NOMO-1 treated with DMSO at 0.1 percent for 48 hours (cell line): ENCODE results near the gene CHPF.

Source experiments
- DNase-seq: peaks from one replicate; lab custom pipeline; 2025; ENCODE audit not compliant: unreplicated experiment; lab: John Stamatoyannopoulos, UW

CHPF gene

GRCh38 chr2:219553168-219553417 lies 9.5 kb upstream of the CHPF start:
- DNase-seq, result no peak

DNA sequence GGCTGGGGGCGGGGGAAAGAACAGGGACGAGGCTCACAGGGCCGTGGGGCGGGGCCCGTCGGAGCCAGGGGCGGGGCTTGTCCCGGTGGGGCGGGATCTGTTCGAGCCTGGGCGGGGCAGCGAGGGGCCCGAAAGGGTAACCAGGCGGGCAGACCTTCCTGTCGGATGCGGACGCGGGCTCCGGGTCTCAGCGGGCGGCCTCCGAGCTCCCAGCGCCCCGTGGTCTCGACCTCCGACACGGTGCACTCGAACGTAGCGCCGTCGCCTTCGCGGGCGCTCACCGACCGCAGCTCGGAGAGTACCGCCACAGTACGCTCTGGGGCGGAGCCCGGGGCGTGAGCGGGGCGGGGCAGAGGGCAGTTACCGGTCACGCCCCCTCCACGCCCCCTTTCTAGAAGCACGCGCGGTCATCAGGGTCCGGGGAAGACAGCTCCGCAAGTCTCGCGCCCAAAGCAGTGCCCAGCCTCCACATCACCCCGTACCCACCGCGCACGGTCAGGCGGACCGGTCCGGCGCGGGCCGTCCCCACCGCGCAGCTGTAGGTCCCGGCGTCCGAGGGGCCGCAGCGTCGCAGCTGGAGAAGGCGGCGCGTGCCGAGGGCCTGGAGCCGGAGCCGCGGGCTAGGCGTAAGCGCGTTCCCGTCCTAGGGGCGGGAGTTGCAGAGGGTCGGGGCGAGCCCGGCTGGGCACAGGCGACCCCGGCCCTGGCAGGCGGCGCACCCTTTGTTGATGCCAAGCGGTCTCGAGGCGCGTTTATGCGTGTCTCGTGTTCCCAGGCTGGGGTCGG lies 9.0 kb upstream of the CHPF start:
- DNase-seq, result peak; percentile 63

GRCh38 chr2:219551441-219552381 lies 8.1 kb upstream of the CHPF start:
- DNase-seq, result no peak

DNA sequence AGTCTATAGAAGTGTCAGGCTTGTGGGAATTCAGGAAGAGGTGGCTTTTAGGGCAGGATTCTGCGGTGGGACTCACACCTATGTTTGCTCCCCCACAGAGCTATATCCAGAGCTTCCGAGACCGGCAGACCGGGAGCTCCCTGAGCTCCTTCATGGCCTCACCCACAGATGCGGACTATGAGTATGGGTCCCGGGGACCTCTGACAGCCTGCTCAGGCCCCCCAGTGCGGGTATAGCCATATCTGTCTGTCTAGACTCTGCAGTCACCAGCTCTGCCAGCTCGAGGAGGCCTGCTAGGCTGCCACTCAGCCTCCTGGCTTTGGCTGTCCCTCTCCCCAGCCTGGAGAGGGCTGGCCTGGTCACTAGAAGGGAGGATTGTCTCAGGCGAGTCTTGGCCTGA lies 6.0 kb upstream of the CHPF start:
- DNase-seq, result no peak

DNA sequence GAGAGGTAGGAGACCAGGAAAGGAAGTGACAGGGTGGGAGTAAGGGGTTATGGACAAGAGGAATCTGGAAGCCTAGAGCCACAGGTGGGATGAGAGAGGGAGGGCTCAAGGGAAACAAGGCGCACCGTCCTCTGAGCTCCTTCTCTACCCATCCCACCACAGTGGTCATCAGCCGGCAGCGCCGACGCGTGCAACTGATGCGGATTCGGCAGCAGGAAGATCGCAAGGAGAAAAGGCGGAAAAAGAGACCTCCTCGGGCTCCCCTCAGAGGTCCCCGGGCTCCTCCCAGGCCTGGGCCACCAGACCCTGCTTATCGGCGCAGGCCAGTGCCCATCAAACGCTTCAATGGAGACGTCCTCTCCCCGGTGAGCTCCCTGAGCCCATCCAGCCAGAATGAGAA lies 5.4 kb upstream of the CHPF start:
- no peak for DNase-seq

DNA sequence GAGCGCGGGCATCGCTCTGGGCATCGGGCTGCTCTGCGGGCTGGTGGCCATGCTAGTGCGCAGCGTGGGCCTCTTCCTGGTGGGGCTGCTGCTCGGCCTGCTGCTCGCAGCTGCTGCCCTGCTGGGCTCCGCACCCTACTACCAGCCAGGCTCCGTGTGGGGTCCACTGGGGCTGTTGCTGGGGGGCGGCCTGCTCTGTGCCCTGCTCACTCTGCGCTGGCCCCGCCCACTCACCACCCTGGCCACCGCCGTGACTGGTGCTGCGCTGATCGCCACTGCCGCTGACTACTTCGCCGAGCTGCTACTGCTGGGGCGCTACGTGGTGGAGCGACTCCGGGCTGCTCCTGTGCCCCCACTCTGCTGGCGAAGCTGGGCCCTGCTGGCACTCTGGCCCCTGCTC lies 4.0 kb upstream of the CHPF start:
- DNase-seq, result no peak

DNA sequence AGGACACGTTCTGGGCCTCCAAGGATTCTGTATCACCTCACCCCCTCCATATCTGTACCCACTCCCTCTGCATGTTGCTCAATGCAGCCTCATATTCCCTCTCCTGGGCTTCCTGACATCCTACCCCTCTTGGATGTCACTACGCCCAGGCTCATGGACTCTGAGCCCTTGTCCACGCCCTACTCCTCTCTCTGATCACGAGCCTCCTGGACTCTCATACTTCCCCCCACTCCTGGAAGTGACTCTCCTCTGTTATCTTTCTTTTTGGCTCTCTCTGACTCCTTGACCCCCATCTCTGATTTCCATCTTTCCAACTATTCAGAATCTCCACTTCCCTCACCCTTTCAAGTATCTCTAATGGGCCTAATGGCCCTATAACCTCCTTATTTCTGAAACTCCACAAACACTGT lies 2.3 kb upstream of the CHPF start:
- DNase-seq, result no peak

DNA sequence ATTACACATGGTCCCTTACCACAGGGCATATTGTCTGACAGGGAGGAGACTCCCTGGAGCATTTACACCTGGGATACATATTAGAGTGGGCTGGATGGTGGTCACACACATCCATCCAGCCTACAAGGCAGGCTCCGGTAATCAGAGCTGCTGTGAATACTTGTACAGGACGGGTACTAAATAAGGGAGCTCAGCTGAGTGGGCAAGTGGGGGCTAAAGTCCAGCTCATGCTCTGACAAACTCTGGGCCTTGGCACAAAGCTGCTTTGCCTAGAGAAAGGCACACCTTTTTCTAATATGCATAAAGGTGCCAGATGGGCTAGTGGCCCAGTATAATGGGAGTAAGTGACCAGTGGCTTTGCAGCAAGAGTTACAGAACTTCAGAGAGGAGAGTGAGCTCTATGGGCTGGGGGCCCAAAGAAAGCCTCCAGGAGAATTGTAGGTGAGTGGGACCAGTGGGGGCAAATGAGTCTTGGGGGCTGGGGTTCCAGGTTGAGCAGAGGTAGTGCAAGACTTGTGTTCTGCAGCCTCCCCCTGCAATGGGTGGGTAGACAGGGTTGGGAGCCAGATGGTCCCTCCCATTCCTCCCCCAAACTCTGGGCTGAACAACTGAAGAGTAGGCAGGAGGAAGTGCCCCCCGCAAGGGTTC lies 1.8 kb upstream of the CHPF start:
- DNase-seq, result no peak

- DNase-seq, result no peak
Observed at GRCh38 chr2:219544567-219544966, 958 bp upstream of the CHPF start.

GRCh38 chr2:219542931-219543595 lies 546 bp downstream of the CHPF start:
- no peak for DNase-seq

DNA sequence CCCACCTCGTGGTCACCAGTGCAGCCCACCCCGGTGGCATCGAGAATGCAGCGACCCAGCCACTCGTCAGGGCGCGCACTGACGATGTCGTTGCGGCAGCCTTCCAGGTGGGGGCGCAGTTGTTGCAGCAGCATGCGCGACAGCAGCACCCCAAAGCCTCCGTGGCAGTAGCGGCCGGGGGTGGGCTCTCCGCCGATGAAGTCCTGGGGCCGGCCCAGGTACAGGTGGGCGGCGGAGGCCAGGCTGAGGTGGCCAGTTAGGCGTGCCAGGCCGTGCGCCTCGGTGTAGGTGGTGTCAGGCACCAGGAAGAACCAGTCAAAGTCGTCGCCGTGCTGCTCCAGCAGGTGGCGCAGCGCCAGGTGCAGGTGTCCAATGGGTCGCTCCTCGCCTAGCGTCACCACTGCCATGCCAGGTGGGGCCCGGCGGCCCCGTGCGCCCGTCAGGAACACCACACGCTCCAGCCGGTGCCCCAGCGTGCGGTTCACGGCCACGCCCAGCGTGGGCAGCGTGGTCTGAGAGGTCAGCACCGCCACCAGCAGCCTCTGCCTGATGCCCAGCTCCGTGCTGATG lies 1.9 kb downstream of the CHPF start:
- DNase-seq, result peak; percentile 68

DNA sequence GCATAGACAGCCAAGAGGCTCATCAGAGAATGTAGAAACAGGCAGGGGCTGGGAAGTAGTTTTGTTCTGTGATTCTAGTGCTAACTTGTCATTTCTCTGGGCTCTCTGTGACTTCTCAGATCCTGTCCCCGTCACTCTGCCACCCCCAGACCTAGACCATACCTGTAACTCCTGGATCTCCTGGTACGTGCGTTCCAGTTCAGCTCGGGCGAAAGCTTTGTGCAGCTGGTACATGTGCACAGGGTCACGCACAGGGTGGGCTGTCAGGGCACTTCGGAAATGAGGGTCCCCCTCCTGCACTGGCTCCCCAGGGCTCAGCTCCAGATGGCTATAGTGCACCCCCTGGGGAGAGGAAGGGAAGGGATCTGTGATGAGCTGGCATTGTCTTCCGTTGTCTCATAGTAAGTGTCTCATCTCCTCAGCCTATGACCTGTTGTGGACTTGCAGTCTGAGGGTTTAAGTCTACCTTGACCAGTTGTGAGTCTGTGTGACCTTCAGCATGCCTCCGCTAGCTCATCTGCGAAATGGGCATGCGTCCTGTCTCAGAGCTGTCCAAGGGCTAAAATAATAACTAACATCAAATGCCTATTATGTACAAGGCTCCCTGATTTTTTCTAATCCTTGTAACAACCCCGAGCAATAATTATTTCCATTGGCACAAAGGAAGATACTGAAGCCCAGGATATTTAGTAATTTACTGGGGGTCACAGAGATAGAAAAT lies 2.7 kb downstream of the CHPF start:
- no peak for DNase-seq

DNA sequence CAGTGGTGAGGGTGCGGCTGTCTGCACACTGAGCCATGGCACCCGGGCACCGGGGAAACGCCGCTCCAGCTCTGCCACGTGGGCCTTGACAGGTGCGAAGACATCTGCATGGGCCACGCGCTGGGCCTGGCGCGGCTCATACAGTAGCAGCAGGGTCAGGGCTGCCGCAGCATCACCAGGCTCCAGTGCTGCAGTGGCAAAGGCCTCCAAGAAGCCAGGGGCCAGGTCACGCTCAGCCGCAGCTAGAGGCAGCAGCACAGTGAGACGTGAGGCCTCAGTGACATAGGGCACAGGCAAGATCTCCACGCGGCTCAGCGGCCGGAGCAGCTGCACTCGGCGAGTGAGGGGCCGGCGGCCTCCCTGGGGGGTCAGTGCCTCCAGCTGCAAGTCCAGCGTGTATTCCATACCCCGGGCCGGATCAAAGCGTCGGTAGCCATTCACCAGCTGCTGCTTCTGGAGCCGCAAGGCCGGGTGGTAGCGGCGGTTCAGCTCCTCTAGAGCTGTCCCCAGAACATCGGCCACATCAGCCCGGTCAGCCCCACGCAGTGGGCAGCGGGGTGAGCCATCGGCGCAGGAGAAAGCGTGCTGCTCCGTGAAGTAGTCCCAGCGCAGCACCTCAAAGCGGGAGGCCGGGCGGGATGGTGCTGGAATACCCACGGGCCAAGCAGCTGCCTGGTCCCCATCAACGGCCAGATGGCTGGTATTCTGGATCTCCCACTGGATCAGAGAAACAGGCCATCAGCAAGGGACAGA lies 3.5 kb downstream of the CHPF start:
- no peak for DNase-seq

GRCh38 chr2:219538956-219539788 lies 4.4 kb downstream of the CHPF start:
- no peak for DNase-seq

- DNase-seq, result no peak
Observed at GRCh38 chr2:219538504-219538951, 5.1 kb downstream of the CHPF start.

DNA sequence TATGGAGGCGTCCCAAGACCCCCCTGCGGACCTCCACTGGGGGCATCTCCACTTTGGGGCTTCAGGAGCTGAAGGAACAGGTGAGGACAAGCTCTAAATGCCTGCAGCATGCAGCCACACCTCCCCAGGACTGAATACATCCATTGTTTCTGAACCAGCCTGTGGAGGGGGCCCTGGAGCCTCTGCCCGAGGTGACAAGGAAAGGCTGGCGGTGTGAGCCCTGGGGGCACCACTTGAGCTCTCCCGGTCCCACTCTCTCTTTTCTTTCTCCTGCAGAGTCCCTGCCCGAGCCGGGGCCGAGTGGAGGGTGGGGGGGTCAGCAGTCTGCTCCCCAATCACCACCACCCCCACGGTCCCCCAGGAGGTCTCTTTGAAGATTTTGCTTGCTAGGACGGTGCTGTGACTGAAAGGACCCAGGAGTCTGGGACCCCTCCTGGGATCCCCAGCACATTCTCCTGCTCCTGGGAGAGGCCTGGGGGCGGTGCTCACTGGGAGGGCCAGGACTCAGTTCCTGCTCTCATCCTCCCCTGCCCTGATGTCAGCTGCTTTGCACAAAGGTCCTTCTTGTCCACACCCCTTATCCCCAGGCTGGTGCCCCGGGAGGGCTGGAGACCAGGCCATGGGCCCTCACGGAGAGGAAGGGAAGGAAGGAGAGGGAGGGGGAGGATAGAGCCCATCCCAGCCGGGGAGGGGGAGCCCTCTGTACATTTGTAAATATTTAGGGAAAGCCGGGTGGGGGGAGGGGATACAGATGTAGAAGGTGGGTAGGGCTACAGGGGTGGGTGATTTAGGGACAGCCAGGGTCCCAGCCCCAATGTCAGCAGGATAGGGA lies 5.7 kb downstream of the CHPF start:
- DNase-seq, result no peak

GRCh38 chr2:219536967-219537366 lies 6.6 kb downstream of the CHPF start:
- no peak for DNase-seq

DNA sequence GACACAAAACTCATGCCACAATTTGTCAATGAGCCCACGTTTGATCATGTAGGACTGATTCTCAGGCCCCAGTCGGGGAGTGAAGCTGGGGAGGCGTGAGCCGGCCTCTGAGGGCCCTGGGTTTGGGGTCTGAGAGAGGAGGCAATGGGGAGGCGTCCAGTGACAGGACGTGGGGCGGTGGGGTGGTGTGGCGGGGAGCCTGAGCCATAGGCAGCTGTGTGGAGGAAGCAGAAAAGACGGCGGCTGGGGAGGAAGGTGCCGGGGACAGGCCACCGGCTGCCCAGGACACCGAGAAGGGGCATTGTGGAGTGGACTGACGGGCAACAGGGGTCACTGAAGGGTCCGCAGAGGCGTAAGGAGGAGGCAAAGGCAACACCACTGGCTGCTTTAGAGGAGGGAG lies 7.2 kb downstream of the CHPF start:
- DNase-seq, result no peak
